ENCODE results near the gene SEC16A.

The SEC16A gene

DNA sequence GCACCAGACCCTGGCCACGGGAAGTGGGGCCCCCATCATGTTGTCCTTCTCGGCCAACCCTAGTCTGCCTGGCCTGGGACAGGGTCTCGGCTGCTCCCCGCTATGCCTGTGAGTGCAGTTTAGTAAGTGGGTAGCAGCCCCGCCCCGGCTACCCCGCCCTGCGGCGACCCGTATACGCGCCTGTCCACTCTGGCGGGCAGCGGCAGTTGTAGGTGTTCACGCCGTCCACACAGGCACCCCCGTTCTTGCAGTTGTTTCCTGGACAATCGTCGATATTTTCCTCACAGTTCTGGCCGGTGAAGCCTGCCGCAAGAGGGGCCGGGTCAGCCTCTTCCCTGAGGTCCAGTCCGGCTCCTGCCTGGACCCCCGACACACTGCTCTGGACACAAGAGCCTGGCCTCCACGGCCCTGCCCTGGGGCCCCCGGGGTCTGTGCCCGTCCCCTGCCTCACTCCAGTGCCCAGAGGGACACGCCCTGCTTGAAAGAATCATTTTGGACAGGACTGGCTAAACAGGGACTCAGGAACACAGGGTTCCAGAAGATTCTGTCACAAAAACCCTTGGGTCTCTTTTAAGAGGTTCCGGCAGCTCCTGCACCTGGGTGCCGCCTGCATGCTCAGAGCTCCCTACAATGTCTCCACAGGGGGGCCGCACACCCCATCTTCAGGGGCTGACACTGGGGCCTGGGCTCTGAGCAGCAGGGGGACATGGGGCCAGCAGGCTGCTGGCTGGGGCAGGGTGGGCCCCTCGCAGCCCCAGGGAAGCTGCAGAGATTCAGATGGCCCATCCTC lies 36.6 kb upstream of the SEC16A start:
- no peak for DNase-seq

DNA sequence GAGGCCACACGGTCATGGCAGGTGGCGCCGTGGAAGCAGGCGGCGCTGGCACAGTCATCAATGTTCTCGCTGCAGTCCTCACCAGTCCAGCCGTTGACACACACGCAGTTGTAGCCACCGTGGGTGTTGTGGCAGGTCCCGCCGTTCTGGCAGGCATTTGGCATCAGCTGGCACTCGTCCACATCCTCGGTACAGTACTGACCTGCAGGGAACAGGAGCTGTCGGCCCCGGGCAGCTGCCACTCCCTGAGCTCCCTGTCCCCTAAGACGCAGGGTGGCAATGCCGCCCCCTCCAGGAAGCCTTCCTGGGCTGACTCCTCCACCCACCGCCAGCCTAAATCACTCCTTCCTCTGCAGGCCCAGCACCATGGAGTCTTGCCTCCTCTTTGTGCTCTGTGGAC lies 35.8 kb upstream of the SEC16A start:
- DNase-seq, result no peak

DNA sequence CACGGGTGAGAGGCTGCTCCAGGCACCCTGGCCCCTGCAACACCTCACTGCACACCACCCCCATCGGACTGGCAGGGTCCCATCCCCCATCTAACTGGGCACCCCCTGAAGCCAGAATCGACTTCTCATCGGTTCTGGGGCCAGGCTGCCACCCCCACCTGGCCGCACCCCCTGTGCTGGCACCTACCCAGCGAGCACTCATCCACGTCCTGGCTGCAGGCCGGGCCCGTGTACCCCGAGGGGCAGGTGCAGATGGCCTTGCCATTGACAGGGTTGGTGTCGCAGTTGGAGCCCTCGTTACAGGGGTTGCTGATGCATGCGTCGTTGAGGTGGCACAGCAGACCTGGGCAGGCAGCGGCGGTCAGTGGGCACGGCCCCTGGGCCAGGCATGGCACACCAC lies 35.1 kb upstream of the SEC16A start:
- no peak for DNase-seq

DNA sequence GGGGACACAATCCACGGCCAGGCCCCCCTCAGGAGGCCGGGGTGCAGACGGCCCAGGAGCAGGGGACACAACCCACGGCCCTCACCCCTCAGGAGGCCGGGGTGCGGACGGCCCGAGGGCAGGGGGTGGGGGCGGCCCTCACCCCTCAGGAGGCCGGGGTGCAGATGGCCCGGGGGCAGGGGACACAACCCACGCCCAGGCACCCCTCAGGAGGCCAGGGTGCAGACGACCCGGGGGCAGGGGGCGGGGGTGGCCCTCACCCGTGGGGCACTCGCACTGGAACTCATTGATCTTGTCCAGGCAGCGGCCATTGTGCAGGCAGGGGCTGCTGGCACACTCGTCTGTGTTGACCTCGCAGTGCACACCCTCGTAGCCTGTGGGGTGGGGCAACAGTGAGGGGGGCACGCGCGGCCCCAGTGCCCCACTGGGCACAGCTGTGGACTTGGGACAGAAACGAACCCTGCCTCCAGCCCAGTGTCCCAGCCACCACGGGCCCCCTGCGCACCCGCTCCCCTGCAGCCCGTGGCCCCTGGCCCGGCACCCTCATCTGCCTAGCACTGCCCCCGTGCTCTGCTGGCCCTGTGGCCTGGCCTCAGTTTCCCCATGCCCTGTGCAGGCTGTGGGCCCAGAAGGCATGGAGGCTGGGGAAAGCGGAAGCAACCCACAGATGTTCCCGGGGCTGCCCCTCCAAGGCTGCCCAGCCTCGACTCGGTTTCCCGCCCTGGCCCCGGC lies 34.3 kb upstream of the SEC16A start:
- DNase-seq, result no peak

DNA sequence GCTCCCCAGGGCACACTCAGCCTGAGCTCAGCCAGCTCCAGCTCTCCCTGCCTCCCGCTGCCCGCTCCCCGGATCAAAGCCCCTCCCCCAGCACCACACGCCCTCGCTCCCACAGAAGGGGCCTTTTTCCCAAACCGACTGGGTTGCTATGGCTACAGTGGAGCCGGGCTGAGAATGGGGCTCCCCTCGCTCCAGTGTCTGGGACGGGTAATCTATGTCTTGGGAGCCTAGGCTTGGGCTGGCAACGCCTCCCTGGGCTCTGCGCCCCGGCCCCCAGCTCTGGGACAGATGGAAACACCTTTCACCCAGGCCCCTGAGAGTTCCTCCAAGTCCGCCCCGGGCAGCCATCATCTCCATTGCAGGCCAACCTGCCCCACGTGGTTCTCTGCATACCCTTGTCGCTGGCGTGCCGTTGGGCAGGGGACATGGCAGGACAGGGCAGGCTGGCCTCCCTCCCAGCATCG lies 33.4 kb upstream of the SEC16A start:
- no peak for DNase-seq

DNA sequence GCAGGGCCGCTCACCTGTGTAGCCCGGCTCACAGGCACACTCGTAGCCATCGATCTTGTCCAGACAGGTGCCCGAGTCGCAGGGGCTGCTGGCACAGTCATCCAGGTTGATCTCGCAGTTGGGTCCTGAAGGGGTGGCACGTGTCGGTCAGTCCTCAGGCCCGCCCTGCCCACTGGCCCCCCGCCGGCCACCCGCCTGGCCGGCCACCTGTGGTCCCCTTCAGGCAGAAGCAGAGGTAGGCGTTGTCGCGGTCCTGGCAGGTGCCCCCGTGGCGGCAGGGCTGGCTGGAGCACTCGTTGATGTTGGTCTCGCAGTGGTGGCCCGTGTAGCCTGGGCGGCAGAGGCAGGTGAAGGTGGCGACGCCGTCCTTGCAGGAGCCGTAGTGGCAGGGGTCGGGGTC lies 32.4 kb upstream of the SEC16A start:
- no peak for DNase-seq

DNA sequence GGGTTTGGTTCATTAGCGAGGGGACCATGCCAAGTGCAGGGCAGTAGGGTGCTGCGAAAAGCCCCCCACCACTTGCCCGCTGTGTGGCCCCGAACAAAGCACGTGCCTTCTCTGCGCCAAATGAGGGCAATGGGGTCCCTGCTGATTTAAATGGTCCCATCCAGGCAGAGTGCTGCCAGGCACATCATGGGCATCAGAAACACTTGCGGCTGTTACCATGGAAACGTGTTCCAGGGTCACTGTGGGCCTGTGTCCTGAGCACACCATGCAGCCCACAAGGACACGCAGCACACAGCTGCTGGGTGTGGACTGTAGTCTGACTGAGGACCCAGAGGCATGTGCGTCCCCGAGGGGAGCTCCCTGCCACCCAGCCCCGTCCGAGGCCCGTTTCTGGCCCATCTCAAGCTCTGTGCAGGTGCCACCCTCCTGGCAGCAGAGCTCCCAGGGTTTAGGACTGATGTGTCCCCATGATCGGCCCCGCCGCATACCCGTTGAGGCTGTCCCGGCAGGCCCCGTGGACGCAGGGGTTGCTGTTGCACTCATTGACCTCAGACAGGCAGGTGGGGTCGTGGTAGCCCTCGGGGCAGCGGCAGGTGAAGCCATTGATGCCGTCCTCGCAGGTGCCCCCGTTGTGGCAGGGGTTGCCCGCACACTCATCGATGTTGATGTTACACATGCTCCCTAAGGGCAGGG lies 31.3 kb upstream of the SEC16A start:
- DNase-seq, result no peak

DNA sequence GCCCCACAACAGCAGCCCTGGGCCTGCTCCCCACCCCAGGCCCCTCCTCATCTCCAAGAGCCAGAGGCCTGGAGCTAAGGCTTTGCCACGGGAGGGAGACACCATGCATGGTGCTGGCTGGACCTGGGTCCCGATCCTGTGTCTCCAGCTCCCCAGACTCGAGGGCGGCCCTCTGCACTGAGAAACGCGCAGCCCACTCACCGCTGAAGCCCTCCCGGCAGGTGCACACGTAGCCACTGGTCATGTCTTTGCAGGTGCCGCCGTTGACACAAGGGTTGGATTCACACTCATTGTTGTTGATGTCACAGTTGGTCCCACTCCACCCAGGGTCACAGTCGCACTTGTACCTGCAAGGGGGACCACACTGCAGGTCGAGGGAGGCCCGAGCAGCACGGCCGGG lies 30.4 kb upstream of the SEC16A start:
- no peak for DNase-seq

DNA sequence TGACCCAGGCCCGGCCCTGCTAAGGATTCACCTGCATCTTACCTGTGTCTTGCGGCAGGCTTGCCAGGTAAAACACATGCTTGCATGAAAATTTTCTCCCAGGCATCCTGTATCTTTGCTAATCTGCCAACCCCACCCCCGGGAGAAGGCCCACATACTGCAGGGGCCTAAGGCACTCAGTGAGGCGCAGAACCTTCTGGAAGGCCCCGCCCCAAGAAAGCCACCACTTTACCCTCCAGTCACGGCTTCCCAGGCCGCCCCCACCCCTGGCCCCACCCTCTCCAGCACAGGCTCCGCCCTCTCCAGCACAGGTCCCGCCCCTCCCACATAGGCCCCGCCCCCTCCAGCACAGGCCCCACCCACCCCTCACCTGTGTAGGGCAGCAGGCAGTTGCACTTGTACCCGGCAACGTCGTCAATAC lies 29.8 kb upstream of the SEC16A start:
- DNase-seq, result no peak

DNA sequence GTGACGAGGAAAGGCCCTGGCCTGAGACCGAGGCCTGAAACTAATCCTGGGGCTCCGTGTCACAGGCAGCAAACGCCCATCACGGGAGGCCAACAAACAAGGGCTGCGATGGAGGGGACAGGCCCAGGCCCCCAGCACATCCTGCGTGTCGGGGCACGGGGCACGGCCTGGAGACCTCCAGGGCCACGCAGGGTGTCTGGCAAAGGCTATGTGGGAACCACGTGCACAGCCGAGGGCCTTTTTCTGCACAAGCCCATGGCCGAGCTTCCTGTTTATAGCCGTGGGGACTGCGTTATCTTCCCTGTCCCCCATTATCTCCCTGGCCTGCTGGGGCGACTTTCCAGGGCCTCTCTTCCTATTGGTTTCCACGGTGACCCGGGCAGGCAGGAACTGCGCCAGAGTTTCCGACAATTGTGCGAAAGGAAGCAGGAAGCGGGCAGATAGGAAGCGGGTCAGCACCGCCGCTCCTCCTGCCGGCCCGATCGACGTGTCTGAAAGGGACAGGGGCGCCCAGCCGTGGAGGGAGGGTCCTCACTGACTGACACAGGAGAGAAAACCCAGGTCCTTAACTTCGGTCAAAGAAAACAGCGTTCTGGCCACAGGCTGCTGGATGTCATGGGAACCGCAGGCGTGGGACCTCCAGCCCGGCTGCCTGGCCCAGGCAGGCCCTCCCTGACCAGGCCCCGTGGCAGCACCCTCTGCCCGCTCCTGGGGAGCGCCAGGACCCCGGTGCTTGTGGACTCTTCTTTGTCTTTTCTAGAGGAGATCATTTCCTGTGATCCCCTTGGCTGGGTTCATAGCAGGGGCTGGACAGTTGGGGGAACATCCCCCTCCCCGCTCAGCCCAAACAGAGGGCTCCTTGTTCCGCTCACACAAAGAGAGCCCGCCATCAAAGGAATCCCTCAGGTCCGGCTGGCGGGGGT lies 29.1 kb upstream of the SEC16A start:
- peak; percentile 83 for DNase-seq

DNA sequence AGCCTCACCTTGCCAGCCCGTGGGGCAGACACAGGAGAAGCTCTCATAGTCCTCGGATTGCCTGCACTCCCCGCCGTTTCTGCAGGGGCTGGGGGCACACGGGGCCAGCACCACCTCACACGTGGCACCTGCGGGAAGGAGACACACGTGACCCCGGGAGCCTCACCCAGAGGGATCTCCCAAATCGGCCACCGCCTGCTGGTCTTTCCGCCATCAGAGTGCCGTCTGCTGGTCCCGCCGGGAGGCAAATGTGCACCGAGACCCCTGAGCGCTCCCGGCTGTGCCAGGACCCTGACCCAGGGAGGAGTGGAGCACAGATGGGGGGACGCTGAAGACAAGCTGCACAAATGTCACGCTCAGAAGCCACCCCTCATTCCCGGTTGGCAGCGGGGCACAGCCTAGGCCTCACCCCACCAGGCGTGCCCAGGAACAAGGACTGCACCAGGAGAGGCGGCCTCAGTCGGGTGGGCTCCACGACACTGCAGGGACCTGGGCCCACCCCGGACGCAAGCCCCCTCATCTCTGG lies 28.4 kb upstream of the SEC16A start:
- no peak for DNase-seq

DNA sequence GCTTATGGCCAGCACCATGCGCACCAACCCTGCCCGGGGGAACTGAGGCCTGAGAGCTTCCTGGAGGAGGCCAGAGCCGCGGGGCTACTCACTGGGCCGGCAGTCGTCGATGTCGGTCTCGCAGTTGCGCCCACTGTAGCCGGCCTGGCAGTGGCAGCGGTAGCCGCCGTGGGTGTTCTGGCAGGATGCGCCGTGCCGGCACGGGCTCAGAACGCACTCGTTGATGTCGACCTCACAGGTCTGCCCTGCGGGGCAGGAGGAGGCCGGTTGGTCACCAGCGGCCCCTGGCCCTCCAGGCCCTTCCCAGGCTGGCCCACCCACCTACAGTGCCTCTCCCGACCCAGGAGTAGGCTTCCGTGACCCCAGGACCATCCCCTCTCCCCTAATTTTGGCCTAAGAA lies 27.7 kb upstream of the SEC16A start:
- no peak for DNase-seq

DNA sequence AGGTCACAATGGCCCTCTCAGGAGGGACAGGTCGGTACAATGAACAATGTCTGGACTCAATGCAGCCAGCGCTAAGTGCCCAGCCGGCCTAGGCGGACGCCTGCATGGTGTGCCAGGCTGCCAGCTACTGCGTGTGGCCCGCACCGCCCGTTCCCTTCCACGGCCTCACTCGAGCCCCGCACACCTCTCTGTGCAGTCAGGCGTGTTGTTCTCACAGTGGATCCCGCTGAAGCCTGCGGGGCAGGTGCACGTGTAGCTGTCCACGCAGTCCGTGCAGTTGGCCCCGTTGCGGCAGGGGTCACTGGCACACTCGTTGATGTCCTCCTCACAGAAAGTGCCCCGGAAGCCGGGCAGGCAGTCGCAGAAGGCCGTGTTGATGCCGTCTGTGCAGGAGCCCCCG lies 26.7 kb upstream of the SEC16A start:
- no peak for DNase-seq

DNA sequence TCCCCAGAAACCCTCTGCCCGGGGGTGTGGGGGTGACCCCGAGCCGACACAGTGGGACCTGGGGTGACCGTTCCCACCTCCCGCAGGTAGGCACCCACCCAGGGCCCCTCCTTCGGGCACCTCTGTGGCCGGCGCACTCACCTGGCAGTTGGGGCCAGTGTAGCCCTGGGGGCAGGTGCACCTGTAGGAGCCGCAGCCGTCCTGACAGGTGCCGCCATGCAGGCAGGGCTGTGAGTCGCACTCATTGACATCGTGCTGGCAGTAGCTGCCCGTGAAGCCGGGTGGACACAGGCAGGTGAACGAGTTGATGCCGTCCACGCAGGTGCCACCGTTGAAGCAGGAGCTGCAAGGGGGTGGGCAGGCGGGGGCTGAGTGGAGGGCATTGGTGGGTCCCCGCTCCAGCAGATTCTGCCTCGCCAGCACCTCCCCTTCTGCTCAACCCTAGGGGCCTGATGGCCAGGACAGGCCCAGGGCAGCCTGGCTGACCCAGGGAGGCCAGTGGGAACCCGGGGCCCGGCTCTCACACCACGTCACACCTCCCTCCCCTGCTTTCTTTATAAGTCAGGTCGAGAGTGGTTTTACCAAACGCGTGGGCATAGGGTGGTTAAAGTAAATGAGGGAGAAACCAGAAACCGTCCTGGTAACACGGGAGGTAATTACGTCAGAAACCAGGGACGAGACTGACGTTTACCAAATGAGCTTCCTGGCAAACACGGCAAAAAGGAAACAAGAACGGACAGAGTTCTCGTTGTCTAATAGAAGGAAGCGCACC lies 26.1 kb upstream of the SEC16A start:
- no peak for DNase-seq

DNA sequence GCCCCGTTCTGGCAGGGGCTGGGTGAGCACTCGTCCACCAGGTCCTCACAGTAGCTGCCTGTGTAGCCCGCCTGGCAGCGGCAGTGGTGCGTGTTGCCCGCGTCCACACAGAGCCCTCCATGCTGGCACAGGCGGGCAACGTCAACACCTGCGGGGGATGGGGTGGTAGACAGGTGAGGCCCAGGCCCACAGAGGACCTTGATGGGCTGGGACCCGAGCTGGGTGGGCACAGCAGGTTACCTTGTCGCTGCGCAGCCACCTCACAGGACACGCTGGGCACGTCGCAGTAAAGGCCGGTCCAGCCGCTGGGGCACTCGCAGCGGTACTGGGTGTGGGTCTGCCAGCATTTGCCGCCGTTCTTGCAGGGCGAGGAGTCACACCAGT lies 25.1 kb upstream of the SEC16A start:
- no peak for DNase-seq

DNA sequence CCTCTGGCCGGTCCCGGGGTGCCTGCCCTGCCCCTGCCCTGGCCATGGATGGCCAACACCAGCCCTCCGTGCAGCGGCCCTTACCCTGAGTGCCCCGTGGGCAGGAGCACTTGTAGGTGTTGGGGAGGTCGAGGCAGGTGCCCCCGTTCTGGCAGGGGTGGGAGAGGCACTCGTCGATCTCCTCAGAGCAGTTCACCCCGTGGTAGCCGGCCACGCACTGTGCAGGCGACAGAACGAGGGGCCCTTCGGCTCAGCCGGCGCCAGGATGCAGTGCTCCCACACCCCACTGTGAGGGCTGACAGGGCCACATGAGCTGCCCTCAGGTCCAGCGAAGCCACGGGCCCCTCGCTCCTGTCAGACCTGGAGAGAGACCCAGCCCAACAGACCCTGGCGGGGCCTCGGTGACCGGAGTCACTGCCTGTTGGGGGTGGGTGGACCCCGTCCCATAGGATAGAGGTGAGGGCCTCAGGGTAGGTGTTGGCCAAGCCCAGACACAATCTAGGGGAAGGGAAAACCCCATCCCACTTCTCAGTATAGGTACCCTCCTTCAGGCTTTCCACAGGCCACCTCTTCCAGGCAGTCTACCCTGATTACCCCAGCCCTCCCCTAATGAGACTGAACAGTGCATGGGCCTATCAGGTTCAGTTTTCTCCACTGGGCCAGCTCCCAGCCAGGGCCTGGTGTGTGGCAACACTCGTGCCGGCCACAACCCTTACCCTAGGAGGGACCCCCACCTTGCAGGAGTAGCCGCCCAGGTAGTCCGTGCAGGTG lies 24.6 kb upstream of the SEC16A start:
- DNase-seq, result no peak

DNA sequence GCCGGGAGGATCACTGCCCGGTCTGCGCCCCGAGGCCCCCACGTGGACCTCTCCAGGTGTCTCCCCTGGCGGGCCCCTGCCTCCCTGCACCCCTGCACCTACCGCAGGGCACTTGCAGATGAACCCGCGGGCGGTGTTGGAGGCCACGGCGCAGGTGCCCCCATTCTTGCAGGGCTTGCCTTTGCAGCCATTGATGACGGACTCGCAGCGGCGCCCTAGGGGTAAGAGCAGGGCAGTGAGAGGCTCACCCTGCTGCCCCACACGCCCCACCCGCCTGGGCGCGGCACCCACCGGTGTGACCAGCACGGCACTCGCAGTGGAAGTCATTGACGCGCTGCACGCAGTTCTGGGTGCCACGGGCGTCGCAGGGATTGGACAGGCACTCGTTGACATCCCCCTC lies 23.6 kb upstream of the SEC16A start:
- no peak for DNase-seq

DNA sequence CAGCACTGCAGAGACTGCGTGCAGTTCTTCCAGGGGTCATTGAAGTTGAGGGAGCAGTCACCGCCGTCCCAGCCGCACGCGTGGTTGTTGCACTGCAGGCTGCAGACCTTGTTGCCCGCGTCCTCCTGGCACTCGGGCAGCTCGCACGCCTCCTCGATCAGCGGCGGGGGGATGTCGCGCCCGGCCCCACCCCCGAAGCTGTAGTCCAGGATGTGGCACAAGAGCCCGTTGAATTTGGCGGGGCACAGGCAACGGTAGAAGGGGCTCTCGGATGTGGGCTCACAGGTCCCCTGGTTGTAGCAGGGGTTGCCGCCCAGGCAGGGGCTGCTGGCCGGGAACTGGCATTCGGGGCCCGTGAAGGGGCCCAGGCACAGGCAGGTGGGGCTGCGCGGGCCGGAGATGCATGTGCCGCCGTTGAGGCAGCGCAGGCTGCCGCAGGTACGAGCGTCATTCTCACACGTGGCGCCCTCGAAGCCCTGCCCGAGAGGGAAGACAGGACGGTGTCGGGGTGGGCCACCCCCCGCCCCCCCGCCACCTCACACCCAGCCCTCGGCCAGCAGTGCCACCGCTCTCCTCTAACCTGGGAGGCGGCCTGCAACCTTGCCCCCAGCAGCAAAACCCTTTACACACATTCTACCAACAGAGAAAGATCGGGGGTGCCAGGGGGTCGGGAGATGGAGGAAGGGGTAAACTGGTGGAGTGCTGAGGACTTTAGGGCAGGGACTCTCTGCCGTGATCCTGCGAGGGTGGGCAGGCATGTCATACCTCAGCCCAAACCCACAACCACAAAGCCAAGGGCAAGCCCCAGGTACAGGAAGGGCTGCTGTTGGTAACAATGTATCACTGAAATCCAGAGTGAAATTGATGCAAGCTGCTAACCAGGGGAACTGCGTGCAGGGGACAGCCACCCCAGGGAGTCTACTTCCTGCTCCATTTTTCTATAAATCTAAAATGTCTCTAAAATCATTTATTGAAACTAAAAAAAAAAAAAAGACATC lies 22.9 kb upstream of the SEC16A start:
- DNase-seq, result no peak

DNA sequence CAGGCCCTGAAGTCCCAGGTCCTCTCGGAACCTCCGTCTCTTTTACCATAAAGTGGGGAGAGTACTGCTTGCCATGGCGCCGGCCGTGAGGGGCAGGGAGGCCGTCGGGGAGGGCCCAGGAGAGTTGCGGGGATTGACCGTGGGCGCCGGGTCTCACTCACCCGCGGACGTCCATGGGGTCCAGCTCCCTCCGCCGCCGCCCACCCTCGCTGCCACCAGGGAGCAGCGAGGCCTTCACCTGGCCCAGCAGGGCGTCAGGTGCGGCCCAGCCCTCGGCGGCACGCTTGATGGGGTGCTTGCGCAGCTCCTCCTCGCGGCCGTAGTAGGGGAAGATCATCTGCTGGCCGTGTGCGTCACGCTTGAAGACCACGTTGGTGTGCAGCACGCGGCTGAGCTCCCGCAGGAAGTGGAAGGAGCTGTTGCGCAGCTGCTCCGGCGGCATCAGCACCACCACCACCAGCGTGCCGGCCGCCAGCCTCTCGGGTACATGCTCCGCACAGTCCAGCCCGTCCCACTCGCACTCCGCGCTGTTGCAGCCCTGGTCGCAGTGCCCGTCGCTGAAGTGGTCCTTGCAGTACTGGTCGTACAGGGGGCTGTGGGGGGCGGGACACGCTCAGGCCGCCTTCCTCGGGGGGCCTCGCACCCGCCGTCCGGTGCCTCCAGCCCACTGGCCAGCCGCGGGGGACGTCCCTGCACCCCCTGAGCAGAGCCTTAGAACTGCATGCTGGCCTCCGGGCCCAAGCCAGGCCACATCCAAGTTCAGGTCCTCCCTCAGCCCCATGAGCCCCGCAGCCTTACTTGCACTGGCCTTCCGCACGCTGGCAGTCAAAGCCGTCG lies 21.9 kb upstream of the SEC16A start:
- DNase-seq, result no peak

Measured in retina (tissue), 1 donor.